Endothelial cell of umbilical vein (primary cell): Measurements from ENCODE around the gene PCDH19. TPM values are rescaled to one million over a fixed set of nuclear protein-coding genes. Genes with fewer than 3 reads are reported as not detected.

Experiments used
- BruUV-seq: library from RNA; stranded (reverse); fragments of 400-500 nt; replicated peaks from 2 replicates; lab custom pipeline; 2021; lab: Mats Ljungman, UMichigan
- CTCF ChIA-PET: fragments of 300-600, 350-600 bp; sonication (Branson Sonifier 250); formaldehyde crosslinking; loops from one replicate; lab custom pipeline; 2021; ENCODE audit warnings: antibody characterized with exemption, inconsistent platforms; lab: Charles Lee
- POLR2A ChIA-PET: fragments of 300-600, 350-600 bp; sonication (Branson Sonifier 250); formaldehyde crosslinking; loops from one replicate; lab custom pipeline; 2021; ENCODE audit warnings: antibody characterized with exemption, inconsistent platforms; lab: Charles Lee
- DNase-seq: peaks from one replicate; pipeline ENCODE4 v3.0.0-alpha.2; 2011; ENCODE audit warnings: low read depth, low spot score
- FAIRE-seq: peaks from 2 replicates; lab custom pipeline; 2011; peaks lifted over from hg19 to GRCh38; lab: Jason Lieb, UNC
- H2AFZ ChIP-seq: 2 replicates; pipeline ENCODE4 v1.6.0; 2012; ENCODE audit warnings: low read depth, low read length, control low read depth, inconsistent platforms
- H3K27ac ChIP-seq: 2 replicates; pipeline ENCODE4 v1.5.1; 2011; ENCODE audit warnings: low read depth, mild to moderate bottlenecking, control low read depth, low read length, moderate library complexity; ENCODE audit not compliant: insufficient read depth
- H3K27me3 ChIP-seq, 2 experiments: 2 replicates each; pipeline versions ENCODE4 v1.6.0 to v1.6.1; 2011; ENCODE audit warnings: low read length in 2 of 2, mixed read lengths in 1 of 2; ENCODE audit not compliant: control insufficient read depth in 2 of 2, insufficient read depth in 2 of 2
- H3K36me3 ChIP-seq, 2 experiments: 2 replicates in 1 of 2; 3 replicates in 1 of 2; pipeline ENCODE4 v1.5.1; 2011; ENCODE audit warnings: low read length in 2 of 2, mild to moderate bottlenecking in 1 of 2, moderate library complexity in 1 of 2; ENCODE audit not compliant: control insufficient read depth in 2 of 2, insufficient read depth in 2 of 2; ENCODE audit errors: extremely low read depth in 1 of 2
- H3K4me1 ChIP-seq: 3 replicates; pipeline ENCODE4 v1.5.1; 2011; ENCODE audit warnings: mild to moderate bottlenecking, low read length; ENCODE audit not compliant: control insufficient read depth, insufficient read depth; ENCODE audit errors: extremely low read depth
- H3K4me2 ChIP-seq: 2 replicates; pipeline ENCODE4 v1.6.1; 2011; ENCODE audit warnings: low read length, control low read depth, mixed read lengths; ENCODE audit not compliant: insufficient read depth
- H3K4me3 ChIP-seq, 3 experiments: fragments of 200-600 bp in 1 of 3; sonication (generic), shearing (Covaris generic) in 1 of 3; replicated peaks in 1 of 3; 2 replicates each; pipeline ENCODE4 v1.5.1; 2011 to 2016; ENCODE audit warnings: control low read depth in 3 of 3, low read length in 3 of 3, mild to moderate bottlenecking in 2 of 3, inconsistent platforms in 1 of 3, low read depth in 1 of 3, moderate library complexity in 1 of 3; ENCODE audit not compliant: insufficient read depth in 1 of 3
- H3K79me2 ChIP-seq: 2 replicates; pipeline ENCODE4 v1.6.0; 2012; ENCODE audit warnings: low read length, inconsistent platforms; ENCODE audit not compliant: control insufficient read depth, insufficient read depth
- H3K9ac ChIP-seq: replicated peaks from 2 replicates; pipeline ENCODE3; 2011; ENCODE audit warnings: low read length, control low read depth; ENCODE audit not compliant: insufficient read depth; ENCODE audit errors: extremely low read depth
- H3K9me1 ChIP-seq: replicated peaks from 3 replicates; pipeline ENCODE4 v1.6.0; 2011; ENCODE audit warnings: mild to moderate bottlenecking, low read length; ENCODE audit not compliant: control insufficient read depth, insufficient read depth; ENCODE audit errors: extremely low read depth
- H3K9me3 ChIP-seq: replicated peaks from 2 replicates; pipeline ENCODE4 v1.5.1; 2012; ENCODE audit warnings: low read length, inconsistent platforms; ENCODE audit not compliant: control insufficient read depth, insufficient read depth
- H4K20me1 ChIP-seq: replicated peaks from 2 replicates; pipeline ENCODE3; 2011; ENCODE audit warnings: mild to moderate bottlenecking, low read length; ENCODE audit not compliant: control insufficient read depth, insufficient read depth; ENCODE audit errors: extremely low read depth
- EZH2 ChIP-seq: IDR thresholded peaks from 2 replicates; pipeline ENCODE4 v1.6.1; 2012; ENCODE audit warnings: borderline replicate concordance, low read depth, mild to moderate bottlenecking, moderate library complexity, low read length, inconsistent platforms; ENCODE audit not compliant: severe bottlenecking
- FOS ChIP-seq: IDR thresholded peaks from 2 replicates; pipeline ENCODE4 v1.6.1; 2011; ENCODE audit warnings: mild to moderate bottlenecking, low read length, moderate library complexity, borderline replicate concordance; ENCODE audit not compliant: insufficient read depth
- GATA2 ChIP-seq: IDR thresholded peaks from 2 replicates; pipeline ENCODE4 v1.7.0; 2011; ENCODE audit warnings: low read depth, mild to moderate bottlenecking, moderate library complexity, mixed read lengths, low read length; ENCODE audit not compliant: insufficient read length, insufficient read depth
- JUN ChIP-seq: IDR thresholded peaks from 2 replicates; pipeline ENCODE4 v1.6.1; 2011; ENCODE audit warnings: borderline replicate concordance, low read depth; ENCODE audit not compliant: insufficient read length, insufficient read depth
- MAX ChIP-seq: IDR thresholded peaks from 2 replicates; pipeline ENCODE4 v1.6.1; 2011; ENCODE audit not compliant: insufficient read depth, insufficient read length
- MYC ChIP-seq: IDR thresholded peaks from one replicate; pipeline ENCODE4 v1.6.1; 2011; ENCODE audit warnings: mild to moderate bottlenecking, low read depth, low read length
- POLR2A ChIP-seq: IDR thresholded peaks from 2 replicates; pipeline ENCODE4 v1.6.1; 2012; ENCODE audit warnings: low read depth, mild to moderate bottlenecking, control low read depth, low read length
- POLR2AphosphoS5 ChIP-seq: IDR thresholded peaks from 2 replicates; pipeline ENCODE4 v1.6.1; 2012; ENCODE audit warnings: low read depth, mild to moderate bottlenecking, control low read depth, low read length, moderate library complexity; ENCODE audit not compliant: insufficient read depth
- dilution Hi-C: fragments of 300-500 bp; cut with MboI; formaldehyde crosslinking; loops from one replicate; pipeline ENCODE4 v1.15.0; 2019; ENCODE audit warnings: low sequenced_read_pairs; ENCODE audit not compliant: extremely low pct_ligation_motif_present
- intact Hi-C: fragments of 100-400 bp; cut with micrococcal nuclease; formaldehyde crosslinking; loops from one replicate; pipeline ENCODE4 v1.10.0; 2022
- polyA plus RNA-seq, 4 experiments: library from polyadenylated mRNA; depleted of rRNA in 3 of 4; stranded (reverse) in 3 of 4; unstranded in 1 of 4; fragments of >200 nt; gene quantifications; 2 replicates each; pipeline versions ENCODE4 v1.2.1 to v1.2.3, GENCODE V29; 2011 to 2012; ENCODE audit warnings: missing spikeins in 1 of 4
- total RNA-seq: library from RNA; stranded (reverse); gene quantifications from 2 replicates; pipeline ENCODE4 v1.2.3, GENCODE V29; 2021
- TF ChIP-seq, protein P1 (sequence below), 2 donors: IDR thresholded peaks; 1 replicate in 1 of 2; 2 replicates in 1 of 2; pipeline ENCODE4 v1.5.1; 2011; ENCODE audit warnings: low read length in 2 of 2, mild to moderate bottlenecking in 2 of 2, moderate library complexity in 2 of 2, control low read depth in 1 of 2, inconsistent platforms in 1 of 2, low read depth in 1 of 2; ENCODE audit not compliant: insufficient read depth in 1 of 2; ENCODE audit errors: extremely low read depth in 1 of 2

PCDH19 gene
- total and polyA plus RNA-seq, 2 donors (not counting 3 experiments of a cell fraction or from before 2014, with no cell fraction given) = 1.2 to 4.3 TPM

GRCh38 chrX:100265179-100265578 lies 144.9 kb downstream of the PCDH19 start:
- FAIRE-seq = peak; percentile 92
- Histone ChIP-seq H3K36me3 (no peaks in the 10 kb centered on the region), H3K4me2 (peak overlapping the region; percentile 41), H3K9me1 (no peaks in the 10 kb centered on the region), H3K79me2 (no peaks in the 10 kb centered on the region), H4K20me1 (no peaks in the 10 kb centered on the region), H3K9ac (no peak overlapping the region), H3K4me1 (peaks cover 7% of the 10 kb centered on the region), H3K9me3 (no peaks in the 10 kb centered on the region), H3K27me3 (no peaks in the 10 kb centered on the region), H3K4me3 (no peak overlapping the region), H2AFZ (peak overlapping the region; percentile 54), H3K27ac (peak overlapping the region; percentile 51)
- TF ChIP-seq FOS (peak; percentile 15), MAX (no peak), GATA2 (peak; percentile 84), POLR2AphosphoS5 (peak; percentile 23)
- dilution Hi-C loops (no loop called here), intact Hi-C loops (no loop called here)
- DNase-seq = peak; percentile 51
- BruUV-seq = no TSS peak
- ChIA-PET POLR2A (no interaction called here), CTCF (no interaction called here)

- no peaks in the 10 kb centered on the region for H3K79me2 ChIP-seq
- no peaks in the 10 kb centered on the region for H3K9me1 ChIP-seq
- DNase-seq (peak; percentile 1), FAIRE-seq (no peak)
- H3K4me2 ChIP-seq = no peak overlapping the region
- BruUV-seq = no TSS peak
- POLR2A ChIA-PET = no interaction called here
- H3K36me3 ChIP-seq = no peaks in the 10 kb centered on the region
- dilution Hi-C loops = no loop called here
- H4K20me1 ChIP-seq = no peaks in the 10 kb centered on the region
- CTCF ChIA-PET = no interaction called here
- no peak overlapping the region for H3K27ac ChIP-seq
- no peak overlapping the region for H2AFZ ChIP-seq
- intact Hi-C loops = no loop called here
- H3K27me3 ChIP-seq = no peaks in the 10 kb centered on the region
- TF ChIP-seq, protein P1, sequence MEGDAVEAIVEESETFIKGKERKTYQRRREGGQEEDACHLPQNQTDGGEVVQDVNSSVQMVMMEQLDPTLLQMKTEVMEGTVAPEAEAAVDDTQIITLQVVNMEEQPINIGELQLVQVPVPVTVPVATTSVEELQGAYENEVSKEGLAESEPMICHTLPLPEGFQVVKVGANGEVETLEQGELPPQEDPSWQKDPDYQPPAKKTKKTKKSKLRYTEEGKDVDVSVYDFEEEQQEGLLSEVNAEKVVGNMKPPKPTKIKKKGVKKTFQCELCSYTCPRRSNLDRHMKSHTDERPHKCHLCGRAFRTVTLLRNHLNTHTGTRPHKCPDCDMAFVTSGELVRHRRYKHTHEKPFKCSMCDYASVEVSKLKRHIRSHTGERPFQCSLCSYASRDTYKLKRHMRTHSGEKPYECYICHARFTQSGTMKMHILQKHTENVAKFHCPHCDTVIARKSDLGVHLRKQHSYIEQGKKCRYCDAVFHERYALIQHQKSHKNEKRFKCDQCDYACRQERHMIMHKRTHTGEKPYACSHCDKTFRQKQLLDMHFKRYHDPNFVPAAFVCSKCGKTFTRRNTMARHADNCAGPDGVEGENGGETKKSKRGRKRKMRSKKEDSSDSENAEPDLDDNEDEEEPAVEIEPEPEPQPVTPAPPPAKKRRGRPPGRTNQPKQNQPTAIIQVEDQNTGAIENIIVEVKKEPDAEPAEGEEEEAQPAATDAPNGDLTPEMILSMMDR (IDR thresholded peaks at IDR 0.05; ENCODE audit: extremely low read depth in 1 of 2, insufficient read depth in 1 of 2, low read depth in 1 of 2, low read length in 2 of 2) = no peak
- TF ChIP-seq GATA2 = no peak
- no peak for TF ChIP-seq JUN
- no peak for TF ChIP-seq POLR2A
- TF ChIP-seq FOS = no peak
- TF ChIP-seq MAX = no peak
- TF ChIP-seq MYC = no peak
- no peak for TF ChIP-seq POLR2AphosphoS5
- no peak for TF ChIP-seq EZH2
- H3K4me1 ChIP-seq = peaks cover 7% of the 10 kb centered on the region
- H3K9ac ChIP-seq = no peak overlapping the region
- H3K4me3 ChIP-seq = no peak overlapping the region
- H3K9me3 ChIP-seq = no peaks in the 10 kb centered on the region
These were observed 145.9 kb downstream of the PCDH19 start for GRCh38 chrX:100264200-100264599.
